ENCODE data around the gene ADI1.

DNA sequence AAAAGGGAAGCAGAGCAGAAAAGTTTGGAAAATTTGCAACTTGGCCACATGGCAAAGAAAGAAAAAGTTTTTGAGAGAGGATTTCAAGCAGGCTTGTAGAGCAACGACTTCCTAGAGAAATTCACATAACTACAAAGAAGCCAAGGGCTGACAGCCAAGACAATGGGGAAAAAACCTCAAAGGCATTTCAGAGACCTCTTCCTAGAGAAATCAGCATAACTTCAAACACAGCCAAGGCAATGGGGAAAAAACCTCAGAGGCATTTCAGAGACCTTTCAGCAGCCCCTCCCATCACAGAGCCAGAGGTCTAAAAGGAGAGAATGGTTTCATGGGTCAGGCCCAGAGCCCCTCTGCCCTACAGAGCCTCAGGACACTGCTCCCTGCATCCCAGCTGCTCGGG is 7.2 kb downstream of the ADI1 start:
- no peak for TF ChIP-seq EZH2 (IDR thresholded peaks at IDR 0.05; ENCODE audit: insufficient read depth, poor library complexity, severe bottlenecking)
- TF ChIP-seq EZH2phosphoT487 (IDR thresholded peaks at IDR 0.05; ENCODE audit: insufficient read depth, low read depth) = no peak
